Ishikawa (cell line): ENCODE data around the gene MAGI2.

Source experiments
- CEBPB ChIP-seq: IDR thresholded peaks from 2 replicates; pipeline ENCODE4 v1.6.1; 2012
- CREB1 ChIP-seq: IDR thresholded peaks from 2 replicates; pipeline ENCODE4 v1.6.1; 2012; ENCODE audit warnings: low read depth
- EGR1 ChIP-seq: IDR thresholded peaks from 2 replicates; pipeline ENCODE4 v1.6.1; 2012
- EP300 ChIP-seq: IDR thresholded peaks from 2 replicates; pipeline ENCODE4 v1.6.1; 2012; ENCODE audit warnings: borderline replicate concordance
- FOXM1 ChIP-seq: IDR thresholded peaks from 2 replicates; pipeline ENCODE4 v1.6.1; 2012; ENCODE audit warnings: low read depth, borderline replicate concordance
- MAX ChIP-seq: IDR thresholded peaks from 2 replicates; pipeline ENCODE4 v1.6.1; 2012
- NFIC ChIP-seq: IDR thresholded peaks from 2 replicates; pipeline ENCODE4 v1.6.1; 2012
- RAD21 ChIP-seq: IDR thresholded peaks from 2 replicates; pipeline ENCODE4 v1.6.1; 2012; ENCODE audit warnings: low read depth
- REST ChIP-seq: IDR thresholded peaks from 2 replicates; pipeline ENCODE4 v1.6.1; 2012; ENCODE audit warnings: low read depth, mild to moderate bottlenecking
- TAF1 ChIP-seq: IDR thresholded peaks from 2 replicates; pipeline ENCODE4 v1.6.1; 2012; ENCODE audit warnings: low read depth, mild to moderate bottlenecking
- TEAD4 ChIP-seq: IDR thresholded peaks from 2 replicates; pipeline ENCODE4 v1.6.1; 2012
- YY1 ChIP-seq: IDR thresholded peaks from 2 replicates; pipeline ENCODE4 v1.6.1; 2012; ENCODE audit warnings: low read depth
- ZBTB7A ChIP-seq: IDR thresholded peaks from 2 replicates; pipeline ENCODE4 v1.6.1; 2012; ENCODE audit warnings: low read depth

GRCh38 chr7:78261302-78261701 lies 1192.2 kb downstream of the MAGI2 start:
- TF ChIP-seq EP300 = no peak
- TF ChIP-seq NFIC = no peak
- TF ChIP-seq RAD21 = no peak
- TF ChIP-seq CREB1 = no peak
- no peak for TF ChIP-seq ZBTB7A
- no peak for TF ChIP-seq REST
- no peak for TF ChIP-seq EGR1
- no peak for TF ChIP-seq TEAD4
- TF ChIP-seq MAX = no peak
- no peak for TF ChIP-seq FOXM1
- no peak for TF ChIP-seq CEBPB
- TF ChIP-seq YY1 = no peak
- TF ChIP-seq TAF1 = no peak
